LNCaP clone FGC (cell line): ENCODE data around the gene HOGA1.

Source experiments
- DNase-seq: peaks from one replicate; pipeline ENCODE4 v3.0.0-alpha.2; 2011; ENCODE audit warnings: low read depth
- H3K4me3 ChIP-seq: 2 replicates; pipeline ENCODE4 v1.5.1; 2011; ENCODE audit warnings: mild to moderate bottlenecking, low read depth, low read length, control low read depth
- TF ChIP-seq, protein P1 (sequence below): IDR thresholded peaks from 2 replicates; pipeline ENCODE4 v1.5.1; 2012; ENCODE audit warnings: mild to moderate bottlenecking; ENCODE audit not compliant: control insufficient read depth, insufficient read depth; ENCODE audit errors: extremely low read depth

Gene HOGA1

DNA sequence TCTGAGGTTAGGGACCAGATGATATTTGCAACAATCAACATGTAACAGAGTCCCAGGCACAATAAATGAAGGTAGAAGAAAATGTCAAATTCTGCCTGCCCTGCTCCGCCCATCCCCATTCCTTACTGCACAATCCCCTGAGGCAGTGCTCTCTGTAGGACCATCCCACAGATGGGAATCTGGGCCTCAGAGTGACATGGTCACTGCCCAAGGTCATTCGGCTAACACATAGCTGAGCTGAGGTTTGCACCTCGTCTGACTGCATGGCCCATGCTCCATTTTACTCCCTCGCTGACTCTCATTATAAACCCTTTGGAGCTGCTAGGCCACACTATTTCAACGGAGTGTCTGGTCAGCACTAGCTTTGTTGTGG is 1.2 kb downstream of the HOGA1 start:
- TF ChIP-seq, protein P1, sequence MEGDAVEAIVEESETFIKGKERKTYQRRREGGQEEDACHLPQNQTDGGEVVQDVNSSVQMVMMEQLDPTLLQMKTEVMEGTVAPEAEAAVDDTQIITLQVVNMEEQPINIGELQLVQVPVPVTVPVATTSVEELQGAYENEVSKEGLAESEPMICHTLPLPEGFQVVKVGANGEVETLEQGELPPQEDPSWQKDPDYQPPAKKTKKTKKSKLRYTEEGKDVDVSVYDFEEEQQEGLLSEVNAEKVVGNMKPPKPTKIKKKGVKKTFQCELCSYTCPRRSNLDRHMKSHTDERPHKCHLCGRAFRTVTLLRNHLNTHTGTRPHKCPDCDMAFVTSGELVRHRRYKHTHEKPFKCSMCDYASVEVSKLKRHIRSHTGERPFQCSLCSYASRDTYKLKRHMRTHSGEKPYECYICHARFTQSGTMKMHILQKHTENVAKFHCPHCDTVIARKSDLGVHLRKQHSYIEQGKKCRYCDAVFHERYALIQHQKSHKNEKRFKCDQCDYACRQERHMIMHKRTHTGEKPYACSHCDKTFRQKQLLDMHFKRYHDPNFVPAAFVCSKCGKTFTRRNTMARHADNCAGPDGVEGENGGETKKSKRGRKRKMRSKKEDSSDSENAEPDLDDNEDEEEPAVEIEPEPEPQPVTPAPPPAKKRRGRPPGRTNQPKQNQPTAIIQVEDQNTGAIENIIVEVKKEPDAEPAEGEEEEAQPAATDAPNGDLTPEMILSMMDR: no peak
- peak overlapping the region; percentile 55 for H3K4me3 ChIP-seq
- DNase-seq: no peak

- TF ChIP-seq, protein P1: no peak
- no peak overlapping the region for H3K4me3 ChIP-seq
- no peak for DNase-seq
Observed at GRCh38 chr10:97587183-97587582, 3.0 kb downstream of the HOGA1 start.

DNA sequence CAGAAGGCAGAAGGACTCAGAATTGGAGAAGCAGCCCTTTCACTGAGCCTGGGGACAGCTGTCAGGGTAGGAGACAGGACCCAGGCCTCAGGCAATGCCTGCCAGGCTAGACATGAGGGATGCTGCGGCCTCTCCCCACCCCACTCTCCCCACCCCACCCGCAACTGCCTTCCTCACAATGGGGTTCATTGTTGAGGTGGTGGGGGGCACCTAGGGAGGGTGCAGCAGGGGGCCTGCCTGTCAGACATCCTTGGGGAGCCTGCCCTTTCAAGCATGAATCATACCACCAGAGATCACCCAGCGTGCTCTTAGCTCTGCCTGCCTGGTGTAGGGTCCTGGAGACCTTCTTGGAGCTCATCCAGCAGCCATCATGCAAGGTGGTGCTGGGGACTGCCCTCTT is 5.3 kb downstream of the HOGA1 start, which contains the start of gene C10orf62:
Gene C10orf62 (plus strand): TSS at position 243 of the 400 bp plus-strand sequence. CDS start 177 bp downstream, outside the sequence.
- H3K4me3 ChIP-seq: no peak within 1 kb of the TSS
- TF ChIP-seq, protein P1: no peak
- no peak for DNase-seq

GRCh38 chr10:97590082-97590747 is 6.0 kb downstream of the HOGA1 start:
- TF ChIP-seq, protein P1: no peak
- no peak for DNase-seq
- no peak overlapping the region for H3K4me3 ChIP-seq

- TF ChIP-seq, protein P1: no peak
- H3K4me3 ChIP-seq: no peak overlapping the region
Observed at GRCh38 chr10:97590748-97591495, 6.7 kb downstream of the HOGA1 start.

GRCh38 chr10:97593421-97593820 is 9.2 kb downstream of the HOGA1 start:
- DNase-seq: no peak
- H3K4me3 ChIP-seq: no peak overlapping the region
- TF ChIP-seq, protein P1: no peak

More at GRCh38 chr10:97590748-97591495, 6.7 kb downstream of the HOGA1 start:
- DNase-seq: no peak
